Measurements from ENCODE around the gene ERMARD. TPM values are rescaled to one million over a fixed set of nuclear protein-coding genes. Genes with fewer than 3 reads are reported as not detected.

Gene ERMARD
- total and polyA plus RNA-seq, 2 donors (not counting 3 experiments of a cell fraction or from before 2014, with no cell fraction given): 23.8 to 36.4 TPM

DNA sequence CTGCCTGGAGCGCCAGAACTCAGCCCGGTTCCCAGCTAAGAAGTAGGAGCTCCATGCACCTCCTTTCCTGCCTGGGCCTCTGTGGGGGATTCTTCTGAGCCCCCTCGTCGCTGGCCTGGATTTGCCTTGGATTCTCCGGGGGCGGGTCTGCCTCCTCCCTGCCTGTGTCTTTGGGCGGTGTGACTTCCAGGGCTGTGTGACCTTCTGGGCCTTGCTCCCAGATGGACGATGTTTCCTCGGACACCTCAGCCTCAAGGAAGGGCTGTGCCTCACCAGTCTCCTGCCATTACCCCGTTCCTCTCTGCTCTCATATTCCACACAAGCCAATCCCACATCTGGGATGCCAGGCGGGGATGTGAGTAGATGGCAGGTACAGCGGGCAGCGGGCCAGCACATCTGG, 76.8 kb downstream of the ERMARD start:
- DNase-seq (ENCODE audit: low read depth, low spot score): no peak
- TF ChIP-seq JUN (IDR thresholded peaks at IDR 0.05; ENCODE audit: borderline replicate concordance, insufficient read depth, insufficient read length, low read depth): no peak
- TF ChIP-seq MAX (IDR thresholded peaks at IDR 0.05; ENCODE audit: insufficient read depth, insufficient read length): no peak
- TF ChIP-seq MYC (IDR thresholded peaks at IDR 0.05; ENCODE audit: low read depth, low read length): no peak
- no peak for TF ChIP-seq POLR2AphosphoS5 (IDR thresholded peaks at IDR 0.05; ENCODE audit: insufficient read depth, low read depth, low read length)
- TF ChIP-seq GATA2 (IDR thresholded peaks at IDR 0.05; ENCODE audit: insufficient read depth, insufficient read length, low read depth, low read length): no peak
- no peak for TF ChIP-seq EZH2 (IDR thresholded peaks at IDR 0.05; ENCODE audit: borderline replicate concordance, low read depth, low read length, severe bottlenecking)
- TF ChIP-seq POLR2A (IDR thresholded peaks at IDR 0.05; ENCODE audit: low read depth, low read length): no peak
- no peak for TF ChIP-seq FOS (IDR thresholded peaks at IDR 0.05; ENCODE audit: borderline replicate concordance, insufficient read depth, low read length)
- FAIRE-seq: no peak
- dilution Hi-C loops (cut with MboI; ENCODE audit: extremely low pct_ligation_motif_present, low sequenced_read_pairs) (no loop called here), intact Hi-C loops (cut with micrococcal nuclease) (no loop called here)
- Histone ChIP-seq H3K27ac (ENCODE audit: insufficient read depth, low read depth, low read length) (no peak overlapping the region), H3K79me2 (ENCODE audit: control insufficient read depth, insufficient read depth, low read length) (no peaks in the 10 kb centered on the region), H3K27me3 (ENCODE audit: control insufficient read depth in 2 of 2, insufficient read depth in 2 of 2, low read length in 2 of 2) (peaks cover 0 to 2% of the 10 kb centered on the region in 2 experiments), H3K4me2 (ENCODE audit: insufficient read depth, low read length) (no peak overlapping the region), H4K20me1 (replicated peaks; ENCODE audit: control insufficient read depth, extremely low read depth, insufficient read depth, low read length) (no peaks in the 10 kb centered on the region), H3K4me1 (ENCODE audit: control insufficient read depth, extremely low read depth, insufficient read depth, low read length) (peaks cover 14% of the 10 kb centered on the region), H3K9ac (replicated peaks; ENCODE audit: extremely low read depth, insufficient read depth, low read length) (no peak overlapping the region), H3K9me1 (replicated peaks; ENCODE audit: control insufficient read depth, extremely low read depth, insufficient read depth, low read length) (no peaks in the 10 kb centered on the region), H3K36me3 (ENCODE audit: control insufficient read depth in 2 of 2, extremely low read depth in 1 of 2, insufficient read depth in 2 of 2, low read length in 2 of 2) (no peaks in the 10 kb centered on the region), H2AFZ (ENCODE audit: low read depth, low read length) (no peak overlapping the region), H3K4me3 (replicated peaks in 1 of 3; ENCODE audit: insufficient read depth in 1 of 3, low read depth in 1 of 3, low read length in 3 of 3) (no peak overlapping the region), H3K9me3 (replicated peaks; ENCODE audit: control insufficient read depth, insufficient read depth, low read length) (no peaks in the 10 kb centered on the region)
- BruUV-seq (replicated peaks): no TSS peak
- CTCF ChIA-PET: interaction anchor here (1.0 kb wide), 1 partner anchor 38 kb away, joined by 3 read pairs; no protein-coding TSS in a partner anchor
- POLR2A ChIA-PET: no interaction called here

- H3K27me3 ChIP-seq (ENCODE audit: control insufficient read depth in 2 of 2, insufficient read depth in 2 of 2, low read length in 2 of 2): no peaks in the 10 kb centered on the region
- no peaks in the 10 kb centered on the region for H3K9me1 ChIP-seq (replicated peaks; ENCODE audit: control insufficient read depth, extremely low read depth, insufficient read depth, low read length)
- POLR2A ChIA-PET: no interaction called here
- no peaks in the 10 kb centered on the region for H3K36me3 ChIP-seq (ENCODE audit: control insufficient read depth in 2 of 2, extremely low read depth in 1 of 2, insufficient read depth in 2 of 2, low read length in 2 of 2)
- no peak overlapping the region for H3K4me2 ChIP-seq (ENCODE audit: insufficient read depth, low read length)
- H3K79me2 ChIP-seq (ENCODE audit: control insufficient read depth, insufficient read depth, low read length): no peaks in the 10 kb centered on the region
- no peak overlapping the region for H2AFZ ChIP-seq (ENCODE audit: low read depth, low read length)
- H3K27ac ChIP-seq (ENCODE audit: insufficient read depth, low read depth, low read length): no peak overlapping the region
- peaks cover 14% of the 10 kb centered on the region for H3K4me1 ChIP-seq (ENCODE audit: control insufficient read depth, extremely low read depth, insufficient read depth, low read length)
- H3K9me3 ChIP-seq (replicated peaks; ENCODE audit: control insufficient read depth, insufficient read depth, low read length): no peaks in the 10 kb centered on the region
- H3K9ac ChIP-seq (replicated peaks; ENCODE audit: extremely low read depth, insufficient read depth, low read length): no peak overlapping the region
- no peaks in the 10 kb centered on the region for H4K20me1 ChIP-seq (replicated peaks; ENCODE audit: control insufficient read depth, extremely low read depth, insufficient read depth, low read length)
- H3K4me3 ChIP-seq (replicated peaks in 1 of 3; ENCODE audit: insufficient read depth in 1 of 3, low read depth in 1 of 3, low read length in 3 of 3): no peak overlapping the region
- DNase-seq (ENCODE audit: low read depth, low spot score): no peak
- FAIRE-seq: no peak
- CTCF ChIA-PET: interaction anchor here (0.9 to 3.6 kb wide), 2 partner anchors 101 to 687 kb away, joined by 3 to 53 read pairs; no protein-coding TSS in a partner anchor
- no TSS peak for BruUV-seq (replicated peaks)
- TF ChIP-seq GATA2 (IDR thresholded peaks at IDR 0.05; ENCODE audit: insufficient read depth, insufficient read length, low read depth, low read length) (no peak), JUN (IDR thresholded peaks at IDR 0.05; ENCODE audit: borderline replicate concordance, insufficient read depth, insufficient read length, low read depth) (no peak), EZH2 (IDR thresholded peaks at IDR 0.05; ENCODE audit: borderline replicate concordance, low read depth, low read length, severe bottlenecking) (no peak), POLR2A (IDR thresholded peaks at IDR 0.05; ENCODE audit: low read depth, low read length) (no peak), MYC (IDR thresholded peaks at IDR 0.05; ENCODE audit: low read depth, low read length) (no peak), CTCF (IDR thresholded peaks at IDR 0.05; ENCODE audit: extremely low read depth in 1 of 2, insufficient read depth in 1 of 2, low read depth in 1 of 2, low read length in 2 of 2) (no peak), FOS (IDR thresholded peaks at IDR 0.05; ENCODE audit: borderline replicate concordance, insufficient read depth, low read length) (no peak)
- intact Hi-C loops (cut with micrococcal nuclease) (loop anchor here (2.0 to 10.0 kb wide), 6 partner anchors 68 to 478 kb away; partner anchors contain the start of genes DLL1 and FAM120B), dilution Hi-C loops (cut with MboI; ENCODE audit: extremely low pct_ligation_motif_present, low sequenced_read_pairs) (no loop called here)
Measured at GRCh38 chr6:169829786-169830185, 78.4 kb downstream of the ERMARD start.

Data from endothelial cell of umbilical vein (primary cell).